Skeletal muscle tissue (tissue), 4 donors: ENCODE results near the gene GPR141. TPM values are rescaled to one million over a fixed set of nuclear protein-coding genes. Genes with fewer than 3 reads are reported as not detected.

Experiments used
- H3K27ac ChIP-seq: one replicate; pipeline ENCODE4 v1.7.0; 2013; ENCODE audit warnings: mild to moderate bottlenecking, low read depth, low read length, inconsistent platforms
- H3K27me3 ChIP-seq, 3 donors: one replicate each; pipeline ENCODE4 v1.7.0; 2013; ENCODE audit warnings: low read length in 3 of 3; ENCODE audit not compliant: control insufficient read depth in 3 of 3, insufficient read depth in 3 of 3
- H3K36me3 ChIP-seq, 3 donors: one replicate each; pipeline ENCODE4 v1.7.0; 2013; ENCODE audit warnings: low read length in 3 of 3; ENCODE audit not compliant: control insufficient read depth in 3 of 3, insufficient read depth in 3 of 3
- H3K4me1 ChIP-seq, 3 donors: one replicate each; pipeline ENCODE4 v1.7.0; 2013; ENCODE audit warnings: low read length in 3 of 3, mild to moderate bottlenecking in 3 of 3; ENCODE audit not compliant: control insufficient read depth in 3 of 3, insufficient read depth in 3 of 3
- H3K4me3 ChIP-seq, 3 donors: one replicate each; pipeline ENCODE4 v1.7.0; 2013; ENCODE audit warnings: low read length in 3 of 3
- H3K9ac ChIP-seq, 3 donors: one replicate each; pipeline ENCODE4 v1.7.0; 2013; ENCODE audit warnings: low read length in 3 of 3, mild to moderate bottlenecking in 3 of 3, moderate library complexity in 2 of 3, low read depth in 1 of 3
- H3K9me3 ChIP-seq, 3 donors: one replicate each; pipeline ENCODE4 v1.7.0; 2013; ENCODE audit warnings: low read length in 3 of 3; ENCODE audit not compliant: control insufficient read depth in 3 of 3
- total RNA-seq: library from RNA; depleted of rRNA; stranded (reverse); fragments of >200 nt; gene quantifications from one replicate; pipeline ENCODE4 v1.2.3, GENCODE V29; 2014
- donor health status: Osteomylitis.

GPR141 gene, protein sequence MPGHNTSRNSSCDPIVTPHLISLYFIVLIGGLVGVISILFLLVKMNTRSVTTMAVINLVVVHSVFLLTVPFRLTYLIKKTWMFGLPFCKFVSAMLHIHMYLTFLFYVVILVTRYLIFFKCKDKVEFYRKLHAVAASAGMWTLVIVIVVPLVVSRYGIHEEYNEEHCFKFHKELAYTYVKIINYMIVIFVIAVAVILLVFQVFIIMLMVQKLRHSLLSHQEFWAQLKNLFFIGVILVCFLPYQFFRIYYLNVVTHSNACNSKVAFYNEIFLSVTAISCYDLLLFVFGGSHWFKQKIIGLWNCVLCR
- 1.0 TPM for total RNA-seq

DNA sequence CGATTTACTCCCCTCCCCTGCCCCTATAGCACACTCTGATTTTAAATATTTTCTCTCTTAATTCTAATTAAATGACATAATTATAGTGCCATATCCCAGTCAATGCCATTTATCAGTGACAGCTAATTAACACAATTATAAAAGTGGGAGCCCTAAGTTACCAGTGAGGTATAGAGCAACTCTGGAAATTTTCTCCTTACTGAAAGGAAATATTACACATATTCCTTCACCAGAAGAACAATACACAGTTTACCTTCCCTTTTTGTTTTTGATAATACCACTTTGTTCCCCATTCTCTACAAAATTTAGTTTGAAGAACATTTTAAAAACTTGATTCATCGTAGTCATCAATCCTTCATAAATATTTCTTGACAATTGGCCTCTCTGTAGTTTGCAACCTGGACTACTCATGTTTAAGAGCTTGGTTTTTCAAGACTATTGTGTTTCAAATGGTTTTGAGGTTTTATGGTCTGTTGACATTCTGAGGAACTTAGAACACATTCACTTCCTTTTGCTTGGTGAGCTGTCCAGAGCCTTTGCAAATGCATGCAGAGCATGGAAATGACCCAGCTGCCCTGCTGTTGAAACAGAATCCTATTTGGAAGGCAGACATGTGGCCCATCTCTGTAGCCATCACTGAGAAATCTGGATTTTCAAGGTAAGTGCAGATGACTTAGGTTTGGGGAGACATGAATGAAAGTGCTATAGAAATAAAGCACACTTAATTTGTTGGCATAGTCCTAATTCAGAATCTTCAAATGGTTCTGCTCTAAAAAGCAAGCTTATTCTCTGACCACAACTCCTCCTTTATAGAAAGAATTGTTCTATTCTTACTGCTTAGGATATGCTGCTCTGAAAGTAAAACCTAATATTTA lies at the start of gene GPR141:
GPR141 (plus strand) TSS at position 521 of the 875 bp plus-strand sequence. CDS start 56,628 bp downstream, outside the sequence.
- Histone ChIP-seq H3K4me3 (no peak within 1 kb of the TSS), H3K9me3 (no peaks in the 10 kb centered on the region), H3K36me3 (no peaks in the 10 kb centered on the region), H3K27me3 (no peaks in the 10 kb centered on the region), H3K9ac (no peak within 1 kb of the TSS), H3K27ac (no peak within 1 kb of the TSS), H3K4me1 (no peaks in the 10 kb centered on the region)

DNA sequence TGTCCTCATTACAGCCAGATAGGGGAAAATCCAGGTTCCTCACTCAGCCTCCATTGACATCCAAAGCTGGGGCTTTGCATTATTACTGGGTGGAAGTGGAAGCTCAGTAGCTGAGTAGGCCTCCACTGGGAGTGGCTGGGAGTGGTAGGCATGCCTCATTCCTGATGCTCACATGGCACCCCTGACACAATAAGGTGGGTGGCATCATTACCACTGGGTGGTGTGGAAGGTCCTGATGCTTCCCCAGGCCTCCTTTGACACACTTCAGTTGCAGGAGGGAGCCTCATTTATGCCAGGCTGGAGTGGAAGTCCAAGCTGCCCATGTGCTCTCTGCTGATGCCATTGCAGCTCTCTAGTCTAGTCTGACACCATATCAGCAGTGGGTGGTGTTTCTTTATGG lies 48.2 kb upstream of the GPR141 start:
- no peak overlapping the region for H3K9ac ChIP-seq
- peaks cover 0 to 2% (median 0%) of the 10 kb centered on the region in 3 donors for H3K9me3 ChIP-seq
- no peak overlapping the region for H3K4me3 ChIP-seq
- H3K36me3 ChIP-seq: no peaks in the 10 kb centered on the region
- H3K27ac ChIP-seq: no peak overlapping the region
- no peaks in the 10 kb centered on the region for H3K4me1 ChIP-seq
- no peaks in the 10 kb centered on the region for H3K27me3 ChIP-seq

DNA sequence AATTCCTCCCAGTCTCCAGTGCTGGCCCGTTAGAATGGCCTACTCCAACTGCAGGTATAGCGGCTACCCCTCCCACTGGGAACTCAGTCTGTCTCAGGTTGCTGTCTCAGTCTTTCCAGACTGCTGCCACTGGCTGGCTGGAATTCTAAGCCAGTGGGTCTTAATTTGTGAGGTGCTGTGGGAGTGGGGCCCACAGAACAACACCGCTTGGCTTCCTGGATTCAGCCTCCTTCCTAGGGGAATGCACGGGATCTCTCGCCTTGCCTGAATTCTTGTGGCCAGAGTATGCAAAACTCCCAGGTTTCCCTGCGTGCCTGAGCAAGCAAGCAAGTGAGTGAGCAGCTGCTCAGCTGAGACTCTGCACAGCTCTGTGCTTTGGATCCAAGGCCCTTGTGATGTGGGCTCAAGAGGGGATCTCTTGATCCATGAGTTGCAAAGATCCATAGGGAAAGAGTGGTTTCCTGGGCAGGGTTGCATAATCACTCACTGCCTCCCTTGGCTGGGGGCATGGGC lies 41.5 kb upstream of the GPR141 start:
- no peaks in the 10 kb centered on the region for H3K36me3 ChIP-seq
- H3K4me1 ChIP-seq: no peaks in the 10 kb centered on the region
- H3K9ac ChIP-seq: no peak overlapping the region
- H3K9me3 ChIP-seq: no peaks in the 10 kb centered on the region
- H3K27ac ChIP-seq: no peak overlapping the region
- no peak overlapping the region for H3K4me3 ChIP-seq
- H3K27me3 ChIP-seq: peaks cover 0 to 3% (median 0%) of the 10 kb centered on the region in 3 donors

DNA sequence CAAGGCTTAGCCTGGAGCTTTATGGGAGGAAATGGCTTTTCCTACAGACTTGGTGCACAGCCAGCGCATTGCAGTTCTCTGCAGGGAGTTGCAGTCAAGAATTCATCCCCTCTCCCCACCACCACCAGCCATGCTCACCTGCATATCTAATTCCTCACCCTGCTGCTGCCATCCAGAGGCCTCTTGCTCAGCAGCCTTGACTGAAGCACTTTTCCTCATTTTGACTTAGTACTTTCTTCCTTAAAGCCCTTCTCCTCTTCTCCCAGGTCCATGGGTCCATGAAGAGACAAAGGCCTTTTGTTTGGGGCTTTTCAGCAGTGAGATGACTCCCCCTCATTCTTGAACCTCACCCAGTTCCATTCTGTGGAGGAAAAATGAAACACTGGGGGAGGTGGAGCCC lies 39.7 kb upstream of the GPR141 start:
- no peak overlapping the region for H3K9ac ChIP-seq
- no peaks in the 10 kb centered on the region for H3K9me3 ChIP-seq
- no peak overlapping the region for H3K27ac ChIP-seq
- no peaks in the 10 kb centered on the region for H3K36me3 ChIP-seq
- H3K27me3 ChIP-seq: peaks cover 0 to 3% (median 0%) of the 10 kb centered on the region in 3 donors
- no peak overlapping the region for H3K4me3 ChIP-seq
- no peaks in the 10 kb centered on the region for H3K4me1 ChIP-seq

- Histone ChIP-seq H3K9ac (no peak overlapping the region), H3K27me3 (peaks cover 0 to 3% (median 0%) of the 10 kb centered on the region in 3 donors), H3K9me3 (no peaks in the 10 kb centered on the region), H3K4me3 (no peak overlapping the region), H3K27ac (no peak overlapping the region), H3K4me1 (no peaks in the 10 kb centered on the region), H3K36me3 (no peaks in the 10 kb centered on the region)
Measured at GRCh38 chr7:37645282-37646050, 38.1 kb upstream of the GPR141 start.

- no peak overlapping the region for H3K9ac ChIP-seq
- H3K27ac ChIP-seq: no peak overlapping the region
Measured at GRCh38 chr7:37656913-37657530, 26.5 kb upstream of the GPR141 start.

GRCh38 chr7:37657816-37658215 lies 25.8 kb upstream of the GPR141 start:
- Histone ChIP-seq H3K36me3 (no peaks in the 10 kb centered on the region), H3K4me1 (no peaks in the 10 kb centered on the region), H3K27ac (no peak overlapping the region), H3K9ac (no peak overlapping the region), H3K27me3 (no peaks in the 10 kb centered on the region), H3K4me3 (no peak overlapping the region), H3K9me3 (no peaks in the 10 kb centered on the region)

More at GRCh38 chr7:37656913-37657530, 26.5 kb upstream of the GPR141 start:
- no peaks in the 10 kb centered on the region for H3K9me3 ChIP-seq
- no peaks in the 10 kb centered on the region for H3K36me3 ChIP-seq
- no peaks in the 10 kb centered on the region for H3K27me3 ChIP-seq
- no peak overlapping the region for H3K4me3 ChIP-seq
- no peaks in the 10 kb centered on the region for H3K4me1 ChIP-seq

DNA sequence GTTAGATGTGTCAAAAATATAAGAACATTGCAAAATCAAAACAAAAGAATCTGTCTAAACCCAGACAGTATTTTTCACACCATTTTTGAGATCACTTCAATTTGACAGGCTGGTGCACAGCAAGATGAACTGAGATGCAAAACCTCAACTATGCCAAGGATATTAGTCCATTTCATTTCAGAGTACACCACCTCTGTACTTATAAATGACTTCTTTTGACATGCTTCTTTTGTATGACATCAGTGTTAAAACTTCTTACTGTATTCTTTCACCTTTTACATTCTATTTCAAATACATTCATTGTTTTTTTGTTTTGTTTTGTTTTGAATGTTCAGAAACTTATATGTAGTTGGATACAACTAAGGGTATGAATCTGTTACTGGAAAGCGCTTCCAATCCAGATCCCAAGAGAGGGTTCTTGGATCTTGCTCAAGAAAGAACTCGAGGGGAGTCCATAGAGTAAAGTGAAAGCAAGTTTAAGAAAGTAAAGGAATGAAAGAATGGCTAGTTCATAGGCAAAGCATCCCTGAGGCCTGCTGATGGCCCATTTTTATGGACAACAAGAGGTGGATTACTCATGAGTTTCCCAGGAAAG lies 23.5 kb upstream of the GPR141 start:
- no peaks in the 10 kb centered on the region for H3K9me3 ChIP-seq
- no peak overlapping the region for H3K9ac ChIP-seq
- no peak overlapping the region for H3K27ac ChIP-seq
- H3K36me3 ChIP-seq: no peaks in the 10 kb centered on the region
- no peaks in the 10 kb centered on the region for H3K27me3 ChIP-seq
- H3K4me1 ChIP-seq: no peaks in the 10 kb centered on the region
- no peak overlapping the region for H3K4me3 ChIP-seq

- Histone ChIP-seq H3K4me1 (no peaks in the 10 kb centered on the region), H3K9me3 (no peaks in the 10 kb centered on the region), H3K27ac (no peak overlapping the region), H3K9ac (no peak overlapping the region), H3K4me3 (no peak overlapping the region), H3K36me3 (no peaks in the 10 kb centered on the region), H3K27me3 (no peaks in the 10 kb centered on the region)
Measured at GRCh38 chr7:37660614-37661013, 23.0 kb upstream of the GPR141 start.
